HFF-Myc (cell line): ENCODE data around the gene C9orf43.

ENCODE experiments used
- DNase-seq: peaks from one replicate; pipeline ENCODE4 v3.0.0-alpha.2; 2011; ENCODE audit warnings: low read depth; ENCODE audit errors: extremely low read depth
- H3K4me3 ChIP-seq: replicated peaks from 2 replicates; pipeline ENCODE4 v1.5.1; 2011; ENCODE audit warnings: low read depth, mild to moderate bottlenecking, control low read depth, low read length
- TF ChIP-seq, protein P1 (sequence below): IDR thresholded peaks from 2 replicates; pipeline ENCODE4 v1.5.1; 2012; ENCODE audit warnings: mild to moderate bottlenecking, low read depth, low read length, control low read depth; ENCODE audit errors: missing control alignments

Gene C9orf43

DNA sequence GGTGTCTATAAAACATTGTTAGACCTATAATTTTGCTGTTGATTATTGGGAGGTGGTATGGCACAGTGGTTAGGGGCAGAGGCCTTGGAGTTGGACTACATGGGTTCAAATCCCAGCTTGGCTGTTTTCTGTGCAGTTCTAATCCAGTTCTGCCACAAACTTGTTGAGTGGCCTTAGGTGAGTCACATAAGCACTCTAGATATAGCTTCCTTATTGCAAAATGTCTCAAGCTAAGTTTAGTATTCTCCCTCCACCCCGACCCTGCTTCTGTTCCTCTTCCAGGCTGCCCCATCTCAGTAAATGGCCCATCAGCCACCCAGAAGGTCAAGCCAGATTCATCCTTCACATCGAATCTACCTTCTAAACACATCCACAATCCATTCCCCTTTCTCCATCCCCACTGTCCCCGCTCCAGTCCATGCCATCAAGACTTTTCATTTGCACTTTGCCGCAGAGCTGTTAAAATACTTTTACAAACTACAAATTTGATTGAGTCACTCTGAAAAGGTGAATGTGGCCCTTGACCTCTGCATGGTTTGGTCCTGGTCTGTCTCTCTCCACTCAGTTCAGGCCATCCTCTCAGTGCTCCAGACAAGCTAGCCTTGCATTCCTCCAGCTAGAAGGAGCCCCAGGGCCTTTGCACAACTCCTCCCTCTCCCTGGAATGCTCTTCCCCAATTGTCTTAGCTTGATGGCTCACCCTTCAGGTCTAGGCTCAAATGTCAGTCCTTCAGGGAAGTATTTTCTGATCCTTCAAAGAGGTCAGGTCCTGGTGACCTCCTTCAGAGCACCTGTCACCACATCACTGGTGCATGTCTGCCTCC is 23.8 kb upstream of the C9orf43 start:
- no peak for DNase-seq
- H3K4me3 ChIP-seq = no peak overlapping the region
- TF ChIP-seq, protein P1, sequence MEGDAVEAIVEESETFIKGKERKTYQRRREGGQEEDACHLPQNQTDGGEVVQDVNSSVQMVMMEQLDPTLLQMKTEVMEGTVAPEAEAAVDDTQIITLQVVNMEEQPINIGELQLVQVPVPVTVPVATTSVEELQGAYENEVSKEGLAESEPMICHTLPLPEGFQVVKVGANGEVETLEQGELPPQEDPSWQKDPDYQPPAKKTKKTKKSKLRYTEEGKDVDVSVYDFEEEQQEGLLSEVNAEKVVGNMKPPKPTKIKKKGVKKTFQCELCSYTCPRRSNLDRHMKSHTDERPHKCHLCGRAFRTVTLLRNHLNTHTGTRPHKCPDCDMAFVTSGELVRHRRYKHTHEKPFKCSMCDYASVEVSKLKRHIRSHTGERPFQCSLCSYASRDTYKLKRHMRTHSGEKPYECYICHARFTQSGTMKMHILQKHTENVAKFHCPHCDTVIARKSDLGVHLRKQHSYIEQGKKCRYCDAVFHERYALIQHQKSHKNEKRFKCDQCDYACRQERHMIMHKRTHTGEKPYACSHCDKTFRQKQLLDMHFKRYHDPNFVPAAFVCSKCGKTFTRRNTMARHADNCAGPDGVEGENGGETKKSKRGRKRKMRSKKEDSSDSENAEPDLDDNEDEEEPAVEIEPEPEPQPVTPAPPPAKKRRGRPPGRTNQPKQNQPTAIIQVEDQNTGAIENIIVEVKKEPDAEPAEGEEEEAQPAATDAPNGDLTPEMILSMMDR = no peak

DNA sequence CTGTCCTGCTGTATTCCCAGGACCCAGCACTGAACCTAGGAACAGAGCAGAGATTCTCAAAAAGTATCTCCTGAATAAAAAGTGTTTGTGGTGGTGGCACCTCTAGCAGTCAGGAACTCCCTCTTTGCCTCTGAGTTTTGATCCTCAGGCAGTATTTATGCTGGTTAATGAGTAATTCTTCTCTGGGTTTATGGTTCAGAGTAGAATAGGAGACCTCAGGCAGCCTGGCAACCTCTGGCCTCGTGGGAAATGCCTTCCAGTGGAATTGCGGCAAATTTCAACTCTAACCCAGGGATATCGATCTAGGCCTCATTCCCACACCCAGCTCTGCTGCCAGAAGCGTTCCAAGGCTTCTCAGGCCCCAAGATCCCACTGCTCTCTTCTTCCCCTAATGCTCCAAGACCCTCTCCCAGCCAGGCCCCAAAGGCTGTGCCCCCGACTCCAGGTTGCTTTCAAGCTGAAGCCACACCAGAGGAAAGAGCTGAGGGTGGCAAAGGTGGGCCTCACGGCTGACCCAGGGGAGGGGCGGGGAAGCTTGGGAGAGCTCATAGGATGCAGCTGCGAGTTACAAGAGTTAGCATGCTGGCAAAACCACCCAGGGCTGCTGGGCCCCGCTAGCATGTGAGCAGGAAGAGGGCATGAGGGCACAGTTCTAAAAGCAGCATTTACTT is 22.9 kb upstream of the C9orf43 start:
- DNase-seq = no peak
- H3K4me3 ChIP-seq = no peak overlapping the region
- TF ChIP-seq, protein P1 = no peak

DNA sequence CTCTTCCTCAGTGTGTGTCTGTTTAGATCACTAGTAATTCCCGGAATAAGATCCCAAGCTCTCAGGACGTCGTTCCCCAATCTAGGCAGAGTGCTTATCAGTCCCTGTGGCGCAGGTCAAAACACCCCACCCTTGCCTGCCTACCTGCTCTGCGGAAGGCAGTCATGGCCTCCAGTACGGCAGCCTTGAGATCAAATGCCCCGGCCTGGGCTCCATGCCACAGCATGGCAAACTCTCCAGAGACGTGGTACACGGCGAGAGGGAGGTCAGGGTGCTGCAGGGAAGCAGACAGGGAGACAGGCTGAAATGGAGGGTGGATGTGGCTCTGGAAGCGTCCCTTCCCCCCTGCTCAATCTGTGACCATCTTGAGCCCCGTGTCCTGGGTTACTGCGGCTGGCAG is 21.7 kb upstream of the C9orf43 start:
- H3K4me3 ChIP-seq = no peak overlapping the region
- TF ChIP-seq, protein P1 = no peak
- no peak for DNase-seq

DNA sequence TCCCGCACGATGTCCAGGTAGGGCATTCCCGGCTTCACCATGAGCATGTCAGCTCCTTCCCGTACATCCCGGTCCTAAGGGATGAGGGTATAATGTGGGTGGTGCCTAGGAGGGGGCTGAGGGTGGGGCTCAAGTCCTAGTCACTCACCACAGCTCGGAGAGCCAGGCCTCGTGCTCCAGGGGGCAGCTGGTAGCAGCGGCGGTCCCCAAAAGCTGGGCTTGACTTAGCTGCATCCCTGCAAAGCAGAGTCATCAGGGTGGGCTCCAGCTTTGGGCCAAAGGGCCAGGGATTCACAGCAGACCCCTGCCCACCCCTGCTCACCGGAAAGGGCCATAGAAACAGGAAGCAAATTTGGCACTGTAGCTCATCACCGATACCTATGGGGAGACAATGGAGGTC is 21.1 kb upstream of the C9orf43 start:
- no peak overlapping the region for H3K4me3 ChIP-seq
- TF ChIP-seq, protein P1 = no peak
- DNase-seq = no peak

DNA sequence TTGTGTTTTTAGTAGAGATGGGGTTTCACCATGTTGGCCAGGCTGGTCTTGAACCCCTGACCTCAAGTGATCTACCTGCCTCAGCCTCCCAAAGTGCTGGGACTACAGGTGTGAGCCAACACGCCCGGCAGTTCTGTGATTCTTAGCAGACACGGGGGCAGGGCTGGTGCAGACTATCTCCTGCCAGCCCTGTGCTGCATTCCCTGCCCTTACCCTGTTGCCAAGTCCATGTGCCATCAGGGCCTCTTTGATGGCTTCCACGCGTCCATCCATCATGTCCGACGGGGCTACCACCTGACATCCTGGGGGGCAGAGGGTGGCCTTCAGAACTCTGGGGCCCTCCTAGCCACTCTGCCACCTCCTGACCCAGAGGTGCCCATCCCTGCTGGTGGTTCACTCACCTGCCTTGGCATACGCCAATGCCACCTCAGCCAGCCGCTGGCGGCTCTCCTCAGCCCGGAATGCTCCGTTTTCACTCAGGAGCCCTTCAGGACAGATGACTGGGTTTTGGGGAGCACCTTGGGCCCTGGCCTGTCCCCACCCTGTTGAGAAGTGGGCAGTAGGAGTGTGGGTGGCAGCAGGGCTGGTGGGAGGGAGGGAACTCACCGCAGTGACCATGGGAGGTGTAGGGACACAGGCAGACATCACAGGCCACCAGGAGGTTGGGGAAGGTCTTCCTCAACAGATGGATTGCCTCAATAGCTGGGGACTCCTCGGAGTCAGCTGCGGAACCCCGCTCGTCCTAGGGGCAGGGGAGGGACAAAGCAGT is 20.2 kb upstream of the C9orf43 start:
- no peak overlapping the region for H3K4me3 ChIP-seq
- no peak for DNase-seq
- TF ChIP-seq, protein P1 = no peak

DNA sequence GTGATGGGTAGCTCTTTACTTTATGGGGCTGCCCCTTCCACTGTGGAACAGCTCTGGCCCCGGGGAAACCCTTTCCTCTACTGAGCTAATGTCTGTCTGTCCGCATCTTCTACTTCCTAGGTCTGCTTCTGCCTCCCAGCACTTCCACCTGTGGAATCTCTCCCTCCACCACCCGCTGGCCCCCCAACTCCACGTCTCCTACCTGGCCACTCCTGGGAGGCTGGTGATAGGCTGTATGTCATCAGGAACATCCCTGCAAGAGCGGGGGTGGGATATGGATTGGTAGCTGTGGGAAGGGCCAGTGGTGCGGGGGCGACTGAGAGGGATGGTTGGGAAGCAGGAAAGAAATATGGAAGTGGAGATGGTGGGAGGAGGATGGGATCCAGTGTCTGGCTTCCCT is 18.6 kb upstream of the C9orf43 start:
- no peak overlapping the region for H3K4me3 ChIP-seq
- DNase-seq = no peak
- TF ChIP-seq, protein P1 = no peak
